WERI-Rb-1 (cell line): ENCODE data around the gene MYCN.
"Not testable (repeated sequence)": the region's sequence is repeated elsewhere in the genome, so short reads cannot be mapped to it uniquely, and the experiment has no call there.

Source experiments
- DNase-seq: peaks from one replicate; pipeline ENCODE4 v3.0.0-alpha.2; 2020
- H3K27ac ChIP-seq: fragments of 250-450 bp; sonication (Bioruptor Pico); 2 replicates; pipeline ENCODE4 v1.5.1; 2020; ENCODE audit warnings: mild to moderate bottlenecking, moderate library complexity
- H3K27me3 ChIP-seq: fragments of 250-450 bp; sonication (Bioruptor Pico); 2 replicates; pipeline ENCODE4 v1.5.1; 2021; ENCODE audit warnings: mild to moderate bottlenecking, low read depth, moderate library complexity; ENCODE audit not compliant: insufficient read depth, severe bottlenecking
- H3K36me3 ChIP-seq: fragments of 250-450 bp; sonication (Bioruptor Pico); 2 replicates; pipeline ENCODE4 v1.5.1; 2020; ENCODE audit warnings: mild to moderate bottlenecking, moderate library complexity
- H3K4me3 ChIP-seq: 2 replicates; pipeline ENCODE4 v1.5.1; 2011; ENCODE audit warnings: low read depth, mild to moderate bottlenecking, control low read depth, low read length
- H3K9me3 ChIP-seq: fragments of 250-450 bp; sonication (Bioruptor Pico); 2 replicates; pipeline ENCODE4 v1.5.1; 2021; ENCODE audit warnings: mild to moderate bottlenecking, moderate library complexity; ENCODE audit not compliant: severe bottlenecking
- CTCF ChIP-seq: IDR thresholded peaks from 2 replicates; pipeline ENCODE4 v1.5.1; 2011; ENCODE audit warnings: low read depth, mild to moderate bottlenecking, control low read depth, inconsistent platforms, low read length

The MYCN gene

DNA sequence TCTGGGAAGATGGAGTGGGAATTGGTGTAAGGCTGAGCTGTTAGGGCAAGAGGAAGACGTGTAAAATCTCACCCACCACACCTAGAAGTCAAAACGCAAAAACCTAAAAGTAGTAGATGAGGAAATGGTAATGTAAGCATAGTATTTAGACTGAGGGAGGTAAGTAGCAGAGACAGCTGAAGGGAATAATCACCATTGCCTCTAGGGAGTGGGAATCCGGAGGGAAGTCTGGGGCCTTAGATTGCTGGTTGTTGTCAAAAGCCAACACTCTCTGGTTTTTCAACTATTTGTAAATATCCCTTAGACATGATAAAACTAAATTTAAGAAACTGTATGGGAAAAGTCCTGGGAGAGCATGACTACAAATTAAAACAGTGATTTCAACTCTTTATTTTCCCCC, 28.7 kb upstream of the MYCN start:
- Histone ChIP-seq H3K9me3 (no peaks in the 10 kb centered on the region), H3K4me3 (no peak overlapping the region), H3K27me3 (no peaks in the 10 kb centered on the region), H3K27ac (no peak overlapping the region), H3K36me3 (no peaks in the 10 kb centered on the region)
- no peak for TF ChIP-seq CTCF
- no peak for DNase-seq

- no peaks in the 10 kb centered on the region for H3K36me3 ChIP-seq
- no peak for DNase-seq
- no peak overlapping the region for H3K4me3 ChIP-seq
- H3K27me3 ChIP-seq: no peaks in the 10 kb centered on the region
- TF ChIP-seq CTCF: no peak
- no peaks in the 10 kb centered on the region for H3K9me3 ChIP-seq
- no peak overlapping the region for H3K27ac ChIP-seq
Measured at GRCh38 chr2:15912203-15912602, 28.1 kb upstream of the MYCN start.

GRCh38 chr2:15913146-15913545, 27.2 kb upstream of the MYCN start:
- Histone ChIP-seq H3K4me3 (no peak overlapping the region), H3K36me3 (no peaks in the 10 kb centered on the region), H3K27ac (no peak overlapping the region), H3K9me3 (no peaks in the 10 kb centered on the region), H3K27me3 (no peaks in the 10 kb centered on the region)
- no peak for TF ChIP-seq CTCF
- no peak for DNase-seq

GRCh38 chr2:15914596-15915385, 25.6 kb upstream of the MYCN start:
- Histone ChIP-seq H3K4me3 (no peak overlapping the region), H3K36me3 (no peaks in the 10 kb centered on the region), H3K9me3 (no peaks in the 10 kb centered on the region), H3K27me3 (no peaks in the 10 kb centered on the region), H3K27ac (no peak overlapping the region)
- TF ChIP-seq CTCF: no peak
- no peak for DNase-seq

- not testable (repeated sequence) for DNase-seq, H3K9me3 ChIP-seq, H3K4me3 ChIP-seq, H3K36me3 ChIP-seq, H3K27ac ChIP-seq, H3K27me3 ChIP-seq
Measured at GRCh38 chr2:15915546-15915945, 24.8 kb upstream of the MYCN start.

DNA sequence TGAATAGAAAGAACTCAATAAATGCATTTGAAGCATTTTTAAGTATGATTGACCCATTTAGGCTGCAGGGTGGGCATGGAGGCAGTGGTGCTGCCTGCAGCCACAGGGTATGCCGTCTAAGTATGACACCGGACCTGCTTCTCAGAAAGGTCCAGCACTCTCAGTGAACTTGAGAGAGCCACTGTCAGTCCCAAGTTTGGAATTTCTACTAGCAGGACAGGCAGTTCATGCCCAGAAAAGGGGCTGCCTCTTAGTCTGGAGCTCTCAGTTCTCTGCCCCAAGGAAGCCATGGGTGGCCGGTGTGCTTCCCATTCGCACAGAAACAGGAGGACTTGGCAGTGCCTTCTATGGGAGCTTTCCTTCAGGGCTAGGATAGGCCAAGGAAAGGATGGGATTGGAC, 24.0 kb upstream of the MYCN start:
- TF ChIP-seq CTCF: no peak
- no peak for DNase-seq
- Histone ChIP-seq H3K27me3 (no peaks in the 10 kb centered on the region), H3K4me3 (no peak overlapping the region), H3K36me3 (no peaks in the 10 kb centered on the region), H3K9me3 (no peaks in the 10 kb centered on the region), H3K27ac (no peak overlapping the region)
